Measurements from ENCODE around the gene SNX8.
"Not testable (repeated sequence)": the region's sequence is repeated elsewhere in the genome, so short reads cannot be mapped to it uniquely, and the experiment has no call there.

- not testable (repeated sequence) for TF ChIP-seq CTCF (IDR thresholded peaks at IDR 0.05; ENCODE audit: borderline replicate concordance, extremely low read depth, low read length, poor library complexity, severe bottlenecking); EZH2 (IDR thresholded peaks at IDR 0.05; ENCODE audit: borderline replicate concordance, low read depth, low read length, severe bottlenecking)
These were observed 18.5 kb upstream of the SNX8 start for GRCh38 chr7:2332606-2333231.
